SK-N-SH (cell line): ENCODE measurements around the gene ZNF142. TPM values are rescaled to one million over a fixed set of nuclear protein-coding genes. Genes with fewer than 3 reads are reported as not detected.

Experiments
- CTCF ChIA-PET: fragments of 300-600, 350-600 bp; formaldehyde crosslinking; extraction: SDS; loops from one replicate; lab custom pipeline; 2021; lab: Yijun Ruan, JAX
- POLR2A ChIA-PET: fragments of 350-600 bp; sonication (Branson Sonifier 250); formaldehyde crosslinking; extraction: SDS; loops from one replicate; lab custom pipeline; 2020; ENCODE audit warnings: antibody characterized with exemption, inconsistent platforms; lab: Yijun Ruan, JAX
- DNase-seq: peaks from one replicate; pipeline ENCODE4 v3.0.0; 2012
- H2AFZ ChIP-seq: fragments of 200-600 bp; sonication (generic); 2 replicates; pipeline ENCODE4 v1.8.1; 2016; ENCODE audit warnings: antibody characterized with exemption, mild to moderate bottlenecking, low read depth
- H3F3A ChIP-seq: fragments of 200-600 bp; sonication (generic); replicated peaks from 2 replicates; pipeline ENCODE3; 2016; ENCODE audit warnings: antibody characterized with exemption, mild to moderate bottlenecking; ENCODE audit not compliant: insufficient read depth
- H3K27ac ChIP-seq, 2 experiments: fragments of 200-500 bp in 1 of 2; fragments of 200-600 bp in 1 of 2; sonication (Bioruptor generic) in 1 of 2; sonication (generic), shearing (Covaris generic) in 1 of 2; 2 replicates each; pipeline versions ENCODE4 v1.5.1 to v1.6.1; 2014 to 2016; ENCODE audit warnings: low read depth in 2 of 2, inconsistent platforms in 1 of 2, low read length in 1 of 2, mild to moderate bottlenecking in 1 of 2, mixed read lengths in 1 of 2
- H3K27me3 ChIP-seq: fragments of 200-600 bp; sonication (generic), shearing (Covaris generic); 2 replicates; pipeline ENCODE4 v1.6.1; 2016; ENCODE audit warnings: mixed run types; ENCODE audit not compliant: insufficient read depth
- H3K36me3 ChIP-seq, 2 experiments: fragments of 200-500 bp in 1 of 2; fragments of 200-600 bp in 1 of 2; sonication (Bioruptor generic) in 1 of 2; sonication (generic) in 1 of 2; replicated peaks in 1 of 2; 2 replicates each; pipeline versions ENCODE3 to v1.5.1; 2014 to 2016; ENCODE audit warnings: low read length in 1 of 2, mild to moderate bottlenecking in 1 of 2; ENCODE audit not compliant: insufficient read depth in 2 of 2, control insufficient read depth in 1 of 2
- H3K4me1 ChIP-seq, 2 experiments: fragments of 200-500 bp in 1 of 2; fragments of 200-600 bp in 1 of 2; sonication (Bioruptor generic) in 1 of 2; sonication (generic), shearing (Covaris generic) in 1 of 2; 2 replicates each; pipeline versions ENCODE4 v1.5.1 to v1.6.1; 2014 to 2016; ENCODE audit warnings: low read depth in 1 of 2, low read length in 1 of 2, mixed run types in 1 of 2; ENCODE audit not compliant: insufficient read depth in 2 of 2, control insufficient read depth in 1 of 2
- H3K4me2 ChIP-seq: fragments of 200-600 bp; sonication (generic), shearing (Covaris generic); 2 replicates; pipeline ENCODE4 v1.6.1; 2017; ENCODE audit warnings: mixed run types
- H3K4me3 ChIP-seq, 2 experiments: fragments of 200-500 bp in 1 of 2; fragments of 200-600 bp in 1 of 2; sonication (Bioruptor generic) in 1 of 2; sonication (generic), shearing (Covaris generic) in 1 of 2; 2 replicates each; pipeline versions ENCODE4 v1.5.1 to v1.8.1; 2014 to 2016; ENCODE audit warnings: low read depth in 2 of 2, inconsistent platforms in 1 of 2, low read length in 1 of 2, mild to moderate bottlenecking in 1 of 2, mixed read lengths in 1 of 2, moderate library complexity in 1 of 2
- H3K79me2 ChIP-seq: fragments of 200-600 bp; sonication (generic); 2 replicates; pipeline ENCODE4 v1.8.1; 2017; ENCODE audit warnings: mild to moderate bottlenecking; ENCODE audit not compliant: insufficient read depth
- H3K9ac ChIP-seq: fragments of 200-600 bp; sonication (generic); 2 replicates; pipeline ENCODE4 v1.6.1; 2017; ENCODE audit warnings: mixed run types
- H3K9me2 ChIP-seq: fragments of 200-600 bp; sonication (generic); 2 replicates; pipeline ENCODE4 v1.6.1; 2017; ENCODE audit warnings: mixed run types
- H3K9me3 ChIP-seq: fragments of 200-600 bp; sonication (generic); 2 replicates; pipeline ENCODE4 v1.6.1; 2017; ENCODE audit warnings: mixed run types, mild to moderate bottlenecking, moderate library complexity
- H4K20me1 ChIP-seq: fragments of 200-600 bp; sonication (generic); 2 replicates; pipeline ENCODE4 v1.6.1; 2017; ENCODE audit warnings: mild to moderate bottlenecking, mixed run types; ENCODE audit not compliant: insufficient read depth
- CHD2 ChIP-seq: fragments of 150-350 bp; IDR thresholded peaks from 2 replicates; pipeline ENCODE4 v1.6.1; 2018; ENCODE audit warnings: low read length; ENCODE audit not compliant: partially characterized antibody
- ELF1 ChIP-seq: IDR thresholded peaks from 2 replicates; pipeline ENCODE4 v1.4.0; 2012
- EZH2phosphoT487 ChIP-seq: fragments of 200-600 bp; sonication (generic); IDR thresholded peaks from 2 replicates; pipeline ENCODE4 v1.6.1; 2017; ENCODE audit warnings: low read depth, mixed run types, mild to moderate bottlenecking, antibody characterized with exemption, moderate library complexity, borderline replicate concordance
- FOSL2 ChIP-seq: IDR thresholded peaks from 2 replicates; pipeline ENCODE4 v1.4.0; 2012; ENCODE audit warnings: low read depth, mild to moderate bottlenecking, moderate library complexity, borderline replicate concordance
- FOXM1 ChIP-seq: IDR thresholded peaks from 2 replicates; pipeline ENCODE4 v1.4.0; 2012; ENCODE audit warnings: low read depth, mild to moderate bottlenecking
- GABPA ChIP-seq: IDR thresholded peaks from 2 replicates; pipeline ENCODE4 v1.4.0; 2012; ENCODE audit warnings: low read depth, mild to moderate bottlenecking
- GATA2 ChIP-seq: sonication (generic); formaldehyde crosslinking; IDR thresholded peaks from 2 replicates; pipeline ENCODE4 v1.5.0; 2020; ENCODE audit warnings: mild to moderate bottlenecking, missing genetic modification reagents
- IRF3 ChIP-seq: fragments of 150-350 bp; IDR thresholded peaks from 2 replicates; pipeline ENCODE4 v1.6.1; 2016; ENCODE audit warnings: mild to moderate bottlenecking, low read depth, low read length
- JUND ChIP-seq: IDR thresholded peaks from 2 replicates; pipeline ENCODE4 v1.4.0; 2012
- MAX ChIP-seq: IDR thresholded peaks from 2 replicates; pipeline ENCODE4 v1.4.0; 2012; ENCODE audit warnings: low read depth
- MEF2A ChIP-seq: IDR thresholded peaks from 2 replicates; pipeline ENCODE4 v1.4.0; 2012; ENCODE audit warnings: low read depth, borderline replicate concordance
- MXI1 ChIP-seq: IDR thresholded peaks from 2 replicates; pipeline ENCODE4 v1.6.1; 2012; ENCODE audit warnings: mild to moderate bottlenecking, low read depth, low read length, improper control_type of control experiment
- NFIC ChIP-seq: IDR thresholded peaks from 2 replicates; pipeline ENCODE4 v1.4.0; 2012; ENCODE audit warnings: borderline replicate concordance
- PBX3 ChIP-seq: IDR thresholded peaks from 2 replicates; pipeline ENCODE4; 2012
- POLR2AphosphoS5 ChIP-seq: IDR thresholded peaks from 2 replicates; pipeline ENCODE4 v1.6.1; 2012; ENCODE audit warnings: low read depth, low read length
- RAD21 ChIP-seq: IDR thresholded peaks from 2 replicates; pipeline ENCODE4 v1.6.1; 2012; ENCODE audit warnings: mild to moderate bottlenecking, low read length
- RCOR1 ChIP-seq: fragments of 150-350 bp; IDR thresholded peaks from 2 replicates; pipeline ENCODE4 v1.6.1; 2017; ENCODE audit warnings: antibody characterized with exemption, low read length
- REST ChIP-seq: IDR thresholded peaks from 2 replicates; pipeline ENCODE4 v1.6.1; 2012; ENCODE audit warnings: mild to moderate bottlenecking, low read depth, low read length, moderate library complexity
- RFX5 ChIP-seq: IDR thresholded peaks from 2 replicates; pipeline ENCODE4 v1.6.1; 2012; ENCODE audit warnings: mild to moderate bottlenecking, improper control_type of control experiment, low read length
- RXRA ChIP-seq: IDR thresholded peaks from 2 replicates; pipeline ENCODE4 v1.4.0; 2012; ENCODE audit warnings: low read depth, mild to moderate bottlenecking, borderline replicate concordance
- SIN3A ChIP-seq: IDR thresholded peaks from 2 replicates; pipeline ENCODE4 v1.6.1; 2012; ENCODE audit warnings: low read depth, mild to moderate bottlenecking, low read length, moderate library complexity, borderline replicate concordance
- TAF1 ChIP-seq: IDR thresholded peaks from 2 replicates; pipeline ENCODE4 v1.6.1; 2012; ENCODE audit warnings: low read depth, mild to moderate bottlenecking, low read length, moderate library complexity, borderline replicate concordance
- TCF12 ChIP-seq: IDR thresholded peaks from 2 replicates; pipeline ENCODE4 v1.4.0; 2012
- TEAD4 ChIP-seq: IDR thresholded peaks from 2 replicates; pipeline ENCODE4 v1.4.0; 2012; ENCODE audit warnings: mild to moderate bottlenecking, borderline replicate concordance; ENCODE audit not compliant: insufficient read depth
- USF1 ChIP-seq: IDR thresholded peaks from 2 replicates; pipeline ENCODE4 v1.4.0; 2012; ENCODE audit warnings: low read depth, borderline replicate concordance
- USF2 ChIP-seq: fragments of 150-350 bp; IDR thresholded peaks from 2 replicates; pipeline ENCODE4 v1.6.1; 2017; ENCODE audit warnings: antibody characterized with exemption, low read length, low read depth, borderline replicate concordance
- YY1 ChIP-seq: IDR thresholded peaks from 2 replicates; pipeline ENCODE4 v1.4.0; 2012; ENCODE audit warnings: low read depth, mild to moderate bottlenecking
- WGBS: methylation state at CpG from one replicate; pipeline ENCODE4 v1.1.6; 2017; ENCODE audit warnings: low lambda C conversion rate; 5-methylcytosine and 5-hydroxymethylcytosine counted together
- polyA plus RNA-seq, 3 experiments: library from polyadenylated mRNA; depleted of rRNA; stranded (reverse); fragments of >200 nt; gene quantifications; 2 replicates each; pipeline ENCODE4 v1.2.3, GENCODE V29; 2012

ZNF142 gene
- polyA plus RNA-seq, 1 of the 3 experiments (the other 2 are of a cell fraction) = 8.1 TPM

GRCh38 chr2:218648088-218648786 lies 11.2 kb downstream of the ZNF142 start:
- H3F3A ChIP-seq = peaks cover 4% of the 10 kb centered on the region
- no peak overlapping the region for H3K4me2 ChIP-seq
- peaks cover 38 to 83% of the 10 kb centered on the region in 2 experiments for H3K36me3 ChIP-seq
- no peak overlapping the region; a peak in 1 of 4 replicates for H3K27ac ChIP-seq
- DNase-seq = peak; percentile 76
- H2AFZ ChIP-seq = no peak overlapping the region
- H3K4me3 ChIP-seq = no peak overlapping the region
- WGBS = 64% methylated on average over 8 of the region's 9 CpGs
- ChIA-PET POLR2A (no interaction called here), CTCF (interaction anchor here (0.6 to 3.7 kb wide), 35 partner anchors 10 to 373 kb away, joined by 3 to 36 read pairs (median 4); partner anchors contain the start of genes BCS1L, PLCD4 and ZNF142)
- no peak overlapping the region for H3K9ac ChIP-seq
- H3K9me3 ChIP-seq = no peaks in the 10 kb centered on the region
- H4K20me1 ChIP-seq = no peaks in the 10 kb centered on the region
- H3K4me1 ChIP-seq = no peaks in the 10 kb centered on the region; a peak in 1 of 4 replicates
- H3K79me2 ChIP-seq = peaks cover 5% of the 10 kb centered on the region
- H3K27me3 ChIP-seq = no peaks in the 10 kb centered on the region
- H3K9me2 ChIP-seq = no peaks in the 10 kb centered on the region
- TF ChIP-seq MEF2A (no peak), JUND (no peak), USF2 (no peak), MAX (0 out of 2 replicates have a peak, but pooled peaks have one; percentile 25), MXI1 (no peak), RXRA (no peak), FOXM1 (no peak), TAF1 (no peak), RAD21 (peak; percentile 85), RCOR1 (0 out of 2 replicates have a peak, but pooled peaks have one; percentile 13), POLR2AphosphoS5 (no peak), FOSL2 (no peak), GATA2 (no peak), GABPA (no peak), CHD2 (peak; percentile 24), SIN3A (no peak), ELF1 (no peak), REST (no peak), NFIC (no peak), EZH2phosphoT487 (no peak), RFX5 (no peak), IRF3 (no peak), TCF12 (no peak), USF1 (no peak), TEAD4 (no peak), YY1 (no peak), PBX3 (no peak)
